IMR-90 (cell line): ENCODE measurements around the gene OR5P2.
"Not testable (repeated sequence)": the region's sequence is repeated elsewhere in the genome, so short reads cannot be mapped to it uniquely, and the experiment has no call there.

Source experiments
- BHLHE40 ChIP-seq: fragments of 150-350 bp; IDR thresholded peaks from 2 replicates; pipeline ENCODE4 v1.6.1; 2016; ENCODE audit warnings: mild to moderate bottlenecking, low read depth, low read length
- CEBPB ChIP-seq: IDR thresholded peaks from 2 replicates; pipeline ENCODE4 v1.6.1; 2012; ENCODE audit warnings: low read depth, low read length, improper control_type of control experiment
- CHD1 ChIP-seq: IDR thresholded peaks from 2 replicates; pipeline ENCODE4 v1.6.1; 2012; ENCODE audit warnings: low read depth, low read length, improper control_type of control experiment
- FOS ChIP-seq: fragments of 150-350 bp; IDR thresholded peaks from 2 replicates; pipeline ENCODE4 v1.6.1; 2016; ENCODE audit warnings: low read depth, low read length
- MAFK ChIP-seq: IDR thresholded peaks from 2 replicates; pipeline ENCODE4 v1.6.1; 2012; ENCODE audit warnings: low read depth, low read length, improper control_type of control experiment
- MAZ ChIP-seq: IDR thresholded peaks from 2 replicates; pipeline ENCODE4 v1.6.1; 2012; ENCODE audit warnings: low read depth, mild to moderate bottlenecking, low read length, improper control_type of control experiment, moderate library complexity, borderline replicate concordance
- POLR2A ChIP-seq: IDR thresholded peaks from 2 replicates; pipeline ENCODE4 v1.6.1; 2012; ENCODE audit warnings: mild to moderate bottlenecking, low read depth, low read length
- RAD21 ChIP-seq: IDR thresholded peaks from 2 replicates; pipeline ENCODE4 v1.6.1; 2012; ENCODE audit warnings: low read length, improper control_type of control experiment
- RCOR1 ChIP-seq: IDR thresholded peaks from 2 replicates; pipeline ENCODE4 v1.6.1; 2012; ENCODE audit warnings: mild to moderate bottlenecking, low read length, improper control_type of control experiment; ENCODE audit not compliant: insufficient replicate concordance
- RFX5 ChIP-seq: IDR thresholded peaks from 2 replicates; pipeline ENCODE4 v1.8.0; 2012; ENCODE audit warnings: low read depth, mild to moderate bottlenecking, low read length, moderate library complexity
- SMC3 ChIP-seq: fragments of 150-350 bp; IDR thresholded peaks from 2 replicates; pipeline ENCODE4 v1.6.1; 2016; ENCODE audit warnings: low read depth, mild to moderate bottlenecking, antibody characterized with exemption, low read length, moderate library complexity
- TF ChIP-seq, protein P1 (sequence below): conservative IDR thresholded peaks from 2 replicates; pipeline ENCODE4 v1.5.1; 2012; ENCODE audit warnings: mild to moderate bottlenecking, low read depth, low read length, improper control_type of control experiment
- TF ChIP-seq, protein P2 (sequence below): fragments of 150-350 bp; IDR thresholded peaks from 2 replicates; pipeline ENCODE4 v1.6.1; 2016; ENCODE audit warnings: low read depth, mild to moderate bottlenecking, low read length, moderate library complexity, borderline replicate concordance

DNA sequence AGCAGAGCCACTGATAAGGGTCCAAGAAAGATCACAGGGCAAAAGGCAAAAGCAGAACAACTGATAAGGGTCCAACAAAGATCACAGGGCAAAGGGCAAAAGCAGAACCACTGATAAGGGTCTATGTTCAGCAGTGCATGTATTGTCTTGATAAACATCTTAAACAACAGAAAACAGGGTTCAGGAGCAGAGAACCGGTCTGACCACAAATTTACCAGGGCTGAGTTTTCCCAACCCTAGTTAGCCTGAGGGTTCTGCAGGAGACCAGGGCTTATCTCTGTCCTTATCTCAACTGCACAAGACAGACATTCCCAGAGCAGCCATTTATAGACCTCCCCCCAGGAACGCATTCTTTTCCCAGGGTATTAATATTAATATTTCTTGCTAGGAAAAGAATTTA, 13.6 kb upstream of the OR5P2 start:
- TF ChIP-seq MAFK, BHLHE40, RAD21, POLR2A, MAZ, CEBPB, RCOR1, SMC3, RFX5, FOS, CHD1: not testable (repeated sequence)
- TF ChIP-seq, protein P1, sequence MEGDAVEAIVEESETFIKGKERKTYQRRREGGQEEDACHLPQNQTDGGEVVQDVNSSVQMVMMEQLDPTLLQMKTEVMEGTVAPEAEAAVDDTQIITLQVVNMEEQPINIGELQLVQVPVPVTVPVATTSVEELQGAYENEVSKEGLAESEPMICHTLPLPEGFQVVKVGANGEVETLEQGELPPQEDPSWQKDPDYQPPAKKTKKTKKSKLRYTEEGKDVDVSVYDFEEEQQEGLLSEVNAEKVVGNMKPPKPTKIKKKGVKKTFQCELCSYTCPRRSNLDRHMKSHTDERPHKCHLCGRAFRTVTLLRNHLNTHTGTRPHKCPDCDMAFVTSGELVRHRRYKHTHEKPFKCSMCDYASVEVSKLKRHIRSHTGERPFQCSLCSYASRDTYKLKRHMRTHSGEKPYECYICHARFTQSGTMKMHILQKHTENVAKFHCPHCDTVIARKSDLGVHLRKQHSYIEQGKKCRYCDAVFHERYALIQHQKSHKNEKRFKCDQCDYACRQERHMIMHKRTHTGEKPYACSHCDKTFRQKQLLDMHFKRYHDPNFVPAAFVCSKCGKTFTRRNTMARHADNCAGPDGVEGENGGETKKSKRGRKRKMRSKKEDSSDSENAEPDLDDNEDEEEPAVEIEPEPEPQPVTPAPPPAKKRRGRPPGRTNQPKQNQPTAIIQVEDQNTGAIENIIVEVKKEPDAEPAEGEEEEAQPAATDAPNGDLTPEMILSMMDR, result not testable (repeated sequence)
- TF ChIP-seq, protein P2, sequence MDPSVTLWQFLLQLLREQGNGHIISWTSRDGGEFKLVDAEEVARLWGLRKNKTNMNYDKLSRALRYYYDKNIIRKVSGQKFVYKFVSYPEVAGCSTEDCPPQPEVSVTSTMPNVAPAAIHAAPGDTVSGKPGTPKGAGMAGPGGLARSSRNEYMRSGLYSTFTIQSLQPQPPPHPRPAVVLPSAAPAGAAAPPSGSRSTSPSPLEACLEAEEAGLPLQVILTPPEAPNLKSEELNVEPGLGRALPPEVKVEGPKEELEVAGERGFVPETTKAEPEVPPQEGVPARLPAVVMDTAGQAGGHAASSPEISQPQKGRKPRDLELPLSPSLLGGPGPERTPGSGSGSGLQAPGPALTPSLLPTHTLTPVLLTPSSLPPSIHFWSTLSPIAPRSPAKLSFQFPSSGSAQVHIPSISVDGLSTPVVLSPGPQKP, result not testable (repeated sequence)
